Measurements from ENCODE around the gene ST6GALNAC3.
"Not testable (repeated sequence)": the region's sequence is repeated elsewhere in the genome, so short reads cannot be mapped to it uniquely, and the experiment has no call there.

The ST6GALNAC3 gene

DNA sequence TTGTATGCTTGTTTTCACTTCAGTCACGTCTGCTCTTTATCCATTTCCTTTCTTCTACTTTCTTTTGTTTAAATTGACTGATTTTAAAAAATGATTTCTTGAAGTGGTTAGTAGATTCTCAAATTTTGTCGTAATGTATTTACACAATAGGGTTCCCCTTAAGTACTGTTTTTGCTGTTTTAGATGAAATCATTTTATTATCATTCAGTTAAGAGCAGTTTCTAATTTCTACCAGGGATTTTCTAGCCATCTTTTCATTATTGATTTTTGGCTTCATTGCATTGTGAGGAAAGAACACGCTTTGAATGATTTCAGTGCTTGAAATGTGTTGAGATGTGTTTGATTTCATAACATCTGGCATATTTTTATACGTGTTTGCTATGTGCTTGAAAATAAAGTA is 27.0 kb downstream of the ST6GALNAC3 start:
- H3K27me3 ChIP-seq (ENCODE audit: insufficient read depth, low read length): no peaks in the 10 kb centered on the region
- no peak overlapping the region for H3K4me3 ChIP-seq (ENCODE audit: low read length)
- no peaks in the 10 kb centered on the region for H3K36me3 ChIP-seq (ENCODE audit: insufficient read depth, low read length)
- no peak overlapping the region for H2AFZ ChIP-seq (ENCODE audit: low read depth, low read length)
- no peaks in the 10 kb centered on the region for H3K9me3 ChIP-seq (ENCODE audit: low read length)
- H3K4me1 ChIP-seq (ENCODE audit: insufficient read depth, low read length): peaks cover 28% of the 10 kb centered on the region

- Histone ChIP-seq H3K4me1 (ENCODE audit: insufficient read depth, low read length) (peaks cover 28% of the 10 kb centered on the region), H3K9me3 (ENCODE audit: low read length) (no peaks in the 10 kb centered on the region), H3K36me3 (ENCODE audit: insufficient read depth, low read length) (no peaks in the 10 kb centered on the region), H3K27me3 (ENCODE audit: insufficient read depth, low read length) (no peaks in the 10 kb centered on the region), H3K4me3 (ENCODE audit: low read length) (no peak overlapping the region), H2AFZ (ENCODE audit: low read depth, low read length) (no peak overlapping the region)
Observed at GRCh38 chr1:76102046-76102445, 27.5 kb downstream of the ST6GALNAC3 start.

GRCh38 chr1:76103034-76103433 is 28.5 kb downstream of the ST6GALNAC3 start:
- H3K4me3 ChIP-seq (ENCODE audit: low read length): no peak overlapping the region
- H3K4me1 ChIP-seq (ENCODE audit: insufficient read depth, low read length): peaks cover 29% of the 10 kb centered on the region
- H3K27me3 ChIP-seq (ENCODE audit: insufficient read depth, low read length): no peaks in the 10 kb centered on the region

GRCh38 chr1:76105372-76105771 is 30.8 kb downstream of the ST6GALNAC3 start:
- H3K4me1 ChIP-seq (ENCODE audit: insufficient read depth, low read length): peaks cover 33% of the 10 kb centered on the region
- no peak overlapping the region for H3K4me3 ChIP-seq (ENCODE audit: low read length)
- H3K27me3 ChIP-seq (ENCODE audit: insufficient read depth, low read length): no peaks in the 10 kb centered on the region
- no peaks in the 10 kb centered on the region for H3K36me3 ChIP-seq (ENCODE audit: insufficient read depth, low read length)
- H3K9me3 ChIP-seq (ENCODE audit: low read length): peaks cover 1% of the 10 kb centered on the region
- H2AFZ ChIP-seq (ENCODE audit: low read depth, low read length): no peak overlapping the region

More at GRCh38 chr1:76103034-76103433, 28.5 kb downstream of the ST6GALNAC3 start:
- Histone ChIP-seq H3K9me3 (ENCODE audit: low read length) (no peaks in the 10 kb centered on the region), H2AFZ (ENCODE audit: low read depth, low read length) (no peak overlapping the region), H3K36me3 (ENCODE audit: insufficient read depth, low read length) (no peaks in the 10 kb centered on the region)

GRCh38 chr1:76106251-76106650 is 31.7 kb downstream of the ST6GALNAC3 start:
- H3K27me3 ChIP-seq (ENCODE audit: insufficient read depth, low read length): no peaks in the 10 kb centered on the region
- H2AFZ ChIP-seq (ENCODE audit: low read depth, low read length): no peak overlapping the region
- H3K4me3 ChIP-seq (ENCODE audit: low read length): no peak overlapping the region
- H3K4me1 ChIP-seq (ENCODE audit: insufficient read depth, low read length): peaks cover 26% of the 10 kb centered on the region
- H3K9me3 ChIP-seq (ENCODE audit: low read length): peaks cover 2% of the 10 kb centered on the region
- H3K36me3 ChIP-seq (ENCODE audit: insufficient read depth, low read length): no peaks in the 10 kb centered on the region

GRCh38 chr1:76106719-76107235 is 32.2 kb downstream of the ST6GALNAC3 start:
- H3K36me3 ChIP-seq (ENCODE audit: insufficient read depth, low read length): no peaks in the 10 kb centered on the region
- H2AFZ ChIP-seq (ENCODE audit: low read depth, low read length): no peak overlapping the region
- peaks cover 22% of the 10 kb centered on the region for H3K4me1 ChIP-seq (ENCODE audit: insufficient read depth, low read length)
- H3K27me3 ChIP-seq (ENCODE audit: insufficient read depth, low read length): no peaks in the 10 kb centered on the region
- H3K9me3 ChIP-seq (ENCODE audit: low read length): peaks cover 2% of the 10 kb centered on the region
- H3K4me3 ChIP-seq (ENCODE audit: low read length): no peak overlapping the region

DNA sequence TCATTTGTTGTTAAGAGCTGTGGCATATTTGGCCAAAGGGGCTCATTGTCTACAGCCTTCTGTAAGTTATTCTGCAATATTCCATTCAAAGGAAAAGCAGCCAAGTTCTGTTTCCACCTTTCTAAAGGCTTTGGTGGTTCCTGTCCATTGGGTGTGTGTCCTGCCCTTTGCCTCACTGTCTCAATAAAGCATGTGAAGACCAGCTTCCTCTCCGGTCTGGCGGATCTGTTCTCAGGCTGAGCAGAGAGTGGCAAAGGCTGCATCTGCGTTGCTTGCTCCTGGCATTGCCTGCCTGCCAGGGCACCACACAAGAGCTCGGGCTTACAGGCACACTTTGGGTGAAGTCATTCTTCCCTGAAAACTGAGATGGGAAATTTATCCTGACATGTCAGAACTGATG is 34.9 kb downstream of the ST6GALNAC3 start:
- H3K9me3 ChIP-seq (ENCODE audit: low read length): peaks cover 2% of the 10 kb centered on the region
- H3K4me1 ChIP-seq (ENCODE audit: insufficient read depth, low read length): peaks cover 5% of the 10 kb centered on the region
- no peaks in the 10 kb centered on the region for H3K36me3 ChIP-seq (ENCODE audit: insufficient read depth, low read length)
- H2AFZ ChIP-seq (ENCODE audit: low read depth, low read length): no peak overlapping the region
- no peaks in the 10 kb centered on the region for H3K27me3 ChIP-seq (ENCODE audit: insufficient read depth, low read length)
- H3K4me3 ChIP-seq (ENCODE audit: low read length): no peak overlapping the region

- H3K4me3 ChIP-seq (ENCODE audit: low read length): no peak overlapping the region
- H3K27me3 ChIP-seq (ENCODE audit: insufficient read depth, low read length): no peaks in the 10 kb centered on the region
- no peak overlapping the region for H2AFZ ChIP-seq (ENCODE audit: low read depth, low read length)
- peaks cover 5% of the 10 kb centered on the region for H3K4me1 ChIP-seq (ENCODE audit: insufficient read depth, low read length)
- no peaks in the 10 kb centered on the region for H3K36me3 ChIP-seq (ENCODE audit: insufficient read depth, low read length)
- peaks cover 2% of the 10 kb centered on the region for H3K9me3 ChIP-seq (ENCODE audit: low read length)
Observed at GRCh38 chr1:76109901-76110560, 35.5 kb downstream of the ST6GALNAC3 start.

- peaks cover 5% of the 10 kb centered on the region for H3K4me1 ChIP-seq (ENCODE audit: insufficient read depth, low read length)
- H3K27me3 ChIP-seq (ENCODE audit: insufficient read depth, low read length): no peaks in the 10 kb centered on the region
Observed at GRCh38 chr1:76110666-76111065, 36.1 kb downstream of the ST6GALNAC3 start.

GRCh38 chr1:76112321-76112720 is 37.8 kb downstream of the ST6GALNAC3 start:
- H2AFZ ChIP-seq (ENCODE audit: low read depth, low read length); H3K4me1 ChIP-seq (ENCODE audit: insufficient read depth, low read length); H3K27me3 ChIP-seq (ENCODE audit: insufficient read depth, low read length); H3K36me3 ChIP-seq (ENCODE audit: insufficient read depth, low read length); H3K4me3 ChIP-seq (ENCODE audit: low read length); H3K9me3 ChIP-seq (ENCODE audit: low read length): not testable (repeated sequence)

More at GRCh38 chr1:76110666-76111065, 36.1 kb downstream of the ST6GALNAC3 start:
- H3K36me3 ChIP-seq (ENCODE audit: insufficient read depth, low read length): no peaks in the 10 kb centered on the region
- no peak overlapping the region for H2AFZ ChIP-seq (ENCODE audit: low read depth, low read length)
- peaks cover 2% of the 10 kb centered on the region for H3K9me3 ChIP-seq (ENCODE audit: low read length)
- H3K4me3 ChIP-seq (ENCODE audit: low read length): no peak overlapping the region

DNA sequence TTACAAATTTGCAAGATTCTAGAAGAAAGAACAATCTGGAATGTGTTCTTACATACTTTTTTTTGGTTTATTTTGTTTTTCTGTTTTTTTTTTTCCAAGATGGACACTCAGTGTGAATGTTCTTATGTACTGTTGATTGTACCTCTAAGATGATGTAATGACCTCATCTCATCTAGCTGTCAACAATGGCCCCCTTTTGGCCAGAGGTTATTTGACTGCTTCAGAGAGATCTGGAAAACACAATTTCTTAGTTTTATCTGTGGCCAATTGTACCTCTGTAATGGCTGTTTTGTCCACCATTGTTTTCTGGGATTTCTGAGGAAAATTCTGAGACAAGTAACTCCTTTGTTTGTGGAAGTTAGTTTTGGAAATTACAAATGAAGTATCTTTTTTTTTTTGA is 38.9 kb downstream of the ST6GALNAC3 start:
- Histone ChIP-seq H3K9me3 (ENCODE audit: low read length) (peaks cover 2% of the 10 kb centered on the region), H2AFZ (ENCODE audit: low read depth, low read length) (no peak overlapping the region), H3K36me3 (ENCODE audit: insufficient read depth, low read length) (no peaks in the 10 kb centered on the region), H3K27me3 (ENCODE audit: insufficient read depth, low read length) (no peaks in the 10 kb centered on the region), H3K4me1 (ENCODE audit: insufficient read depth, low read length) (no peaks in the 10 kb centered on the region), H3K4me3 (ENCODE audit: low read length) (no peak overlapping the region)

DNA sequence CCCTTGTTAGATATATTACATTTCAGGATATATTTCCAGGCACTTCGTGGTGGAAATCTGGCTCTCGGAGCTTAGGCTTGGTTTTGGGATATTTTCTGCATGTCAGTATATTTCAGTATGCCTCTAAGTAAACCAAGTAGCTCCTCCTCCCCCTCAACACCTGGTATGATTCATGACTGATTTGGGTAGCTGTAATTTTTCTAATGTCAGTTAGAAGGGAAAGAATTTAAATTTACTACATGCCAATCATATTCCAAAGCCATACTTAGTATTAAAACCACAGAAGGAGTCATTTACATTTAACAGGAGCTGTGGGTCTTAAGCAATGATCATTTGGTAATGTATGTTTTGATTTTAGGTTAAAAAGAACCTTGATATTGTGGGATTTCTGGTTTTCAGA is 40.6 kb downstream of the ST6GALNAC3 start:
- Histone ChIP-seq H3K4me1 (ENCODE audit: insufficient read depth, low read length) (no peaks in the 10 kb centered on the region), H3K4me3 (ENCODE audit: low read length) (no peak overlapping the region), H3K27me3 (ENCODE audit: insufficient read depth, low read length) (no peaks in the 10 kb centered on the region), H3K36me3 (ENCODE audit: insufficient read depth, low read length) (no peaks in the 10 kb centered on the region), H3K9me3 (ENCODE audit: low read length) (peaks cover 2% of the 10 kb centered on the region), H2AFZ (ENCODE audit: low read depth, low read length) (no peak overlapping the region)

- H3K9me3 ChIP-seq (ENCODE audit: low read length): no peaks in the 10 kb centered on the region
- no peak overlapping the region for H3K4me3 ChIP-seq (ENCODE audit: low read length)
Observed at GRCh38 chr1:76121850-76122249, 47.3 kb downstream of the ST6GALNAC3 start.

GRCh38 chr1:76122271-76122670 is 47.7 kb downstream of the ST6GALNAC3 start:
- Histone ChIP-seq H3K4me1 (ENCODE audit: insufficient read depth, low read length) (no peaks in the 10 kb centered on the region), H3K9me3 (ENCODE audit: low read length) (no peaks in the 10 kb centered on the region), H3K4me3 (ENCODE audit: low read length) (no peak overlapping the region), H2AFZ (ENCODE audit: low read depth, low read length) (no peak overlapping the region), H3K36me3 (ENCODE audit: insufficient read depth, low read length) (no peaks in the 10 kb centered on the region), H3K27me3 (ENCODE audit: insufficient read depth, low read length) (no peaks in the 10 kb centered on the region)

More at GRCh38 chr1:76121850-76122249, 47.3 kb downstream of the ST6GALNAC3 start:
- Histone ChIP-seq H3K27me3 (ENCODE audit: insufficient read depth, low read length) (no peaks in the 10 kb centered on the region), H3K36me3 (ENCODE audit: insufficient read depth, low read length) (no peaks in the 10 kb centered on the region), H2AFZ (ENCODE audit: low read depth, low read length) (no peak overlapping the region), H3K4me1 (ENCODE audit: insufficient read depth, low read length) (no peaks in the 10 kb centered on the region)

All from neuron (in vitro differentiated cells).